Motor neuron (in vitro differentiated cells): Measurements from ENCODE around the gene CDC73. TPM values are rescaled to one million over a fixed set of nuclear protein-coding genes. Genes with fewer than 3 reads are reported as not detected.

Experiments used
- ATAC-seq, 8 experiments: fragments of 200-7000 bp; cut with Tn5 transposase; replicated peaks in 6 of 8; 2 replicates each; pipeline ENCODE4 v1.8.0; 2021; ENCODE audit warnings: mild to moderate bottlenecking in 8 of 8, moderate library complexity in 8 of 8
- H3K27ac ChIP-seq, 2 donors: fragments of 250-450 bp; sonication (Bioruptor Pico); 2 replicates each; pipeline ENCODE4 v1.9.0; 2021; ENCODE audit warnings: antibody characterized with exemption in 2 of 2, mild to moderate bottlenecking in 2 of 2, moderate library complexity in 1 of 2
- H3K4me1 ChIP-seq, 2 donors: fragments of 250-450 bp; sonication (Bioruptor Pico); replicated peaks in 1 of 2; 2 replicates each; pipeline ENCODE4 v1.6.1; 2021; ENCODE audit warnings: antibody characterized with exemption in 2 of 2, mild to moderate bottlenecking in 2 of 2, moderate library complexity in 1 of 2
- H3K4me3 ChIP-seq, 5 donors: fragments of 250-450 bp; sonication (Bioruptor Pico); 2 replicates each; pipeline ENCODE4 v1.9.0; 2021; ENCODE audit warnings: antibody characterized with exemption in 5 of 5, mild to moderate bottlenecking in 5 of 5, moderate library complexity in 4 of 5
- WGBS, 10 experiments: fragments of 450-650 bp; shearing (Covaris generic); methylation state at CpG; one replicate each; pipeline ENCODE4 v1.0.0; 2022; 5-methylcytosine and 5-hydroxymethylcytosine counted together
- in situ Hi-C, 9 experiments: fragments of 400-800 bp; cut with MboI; loops; one replicate each; pipeline ENCODE4 v1.15.0; 2021; ENCODE audit warnings: low sequenced_read_pairs in 9 of 9, low pct_unique_long_range_greater_than_20kb in 2 of 9; ENCODE audit not compliant: unreplicated experiment in 9 of 9
- total RNA-seq, 8 experiments: library from RNA; unstranded; fragments of 300-600 nt; gene quantifications; 2 replicates each; pipeline versions ENCODE4 v1.2.3 to v1.2.4, GENCODE V29; 2022

The CDC73 gene
- total RNA-seq, 8 experiments from 2014 or later = 18.6 to 44.8 (median 26.3) TPM

GRCh38 chr1:193156117-193156821 lies 34.4 kb downstream of the CDC73 start:
- Histone ChIP-seq H3K27ac (no peak overlapping the region), H3K4me3 (no peak overlapping the region), H3K4me1 (no peaks in the 10 kb centered on the region)
- WGBS, 10 experiments = 60 to 100% (median 91%) methylated on average over 1 to 3 of the region's 3 CpGs
- ATAC-seq = no peak
- in situ Hi-C loops = no loop called here

GRCh38 chr1:193156822-193157142 lies 35.0 kb downstream of the CDC73 start:
- no peaks in the 10 kb centered on the region for H3K4me1 ChIP-seq
- in situ Hi-C loops = no loop called here
- no peak overlapping the region for H3K27ac ChIP-seq
- no peak overlapping the region for H3K4me3 ChIP-seq
- 21 to 100% (median 88%) methylated on average over 2 to 3 of the region's 3 CpGs; no CpG with 5 or more reads in 3 of the 10 experiments for WGBS, 10 experiments
- no peak for ATAC-seq

DNA sequence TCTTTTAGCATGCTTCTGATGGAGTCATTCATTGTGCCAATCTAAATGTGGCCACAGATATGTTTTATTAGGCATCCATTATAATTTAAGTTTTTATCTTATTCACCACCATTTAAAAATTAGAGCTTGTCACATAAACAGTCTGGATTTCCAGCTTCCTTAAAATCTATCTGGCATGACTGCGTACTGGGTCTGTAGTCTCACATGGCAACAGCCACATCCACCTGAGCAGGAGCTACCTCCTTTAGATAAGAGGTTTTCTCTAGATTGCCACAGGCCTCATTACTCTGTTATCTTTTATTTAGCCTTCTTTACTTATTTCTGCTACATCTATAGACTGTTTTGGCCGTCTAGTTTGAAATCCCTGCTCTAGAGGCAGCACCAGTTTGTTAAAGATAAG lies 35.5 kb downstream of the CDC73 start:
- Histone ChIP-seq H3K4me3 (no peak overlapping the region), H3K4me1 (no peaks in the 10 kb centered on the region), H3K27ac (no peak overlapping the region)
- ATAC-seq = no peak
- 83 to 100% (median 92%) methylated on average over 1 to 2 of the region's 2 CpGs; no CpG with 5 or more reads in 2 of the 10 experiments for WGBS, 10 experiments
- in situ Hi-C loops = no loop called here

DNA sequence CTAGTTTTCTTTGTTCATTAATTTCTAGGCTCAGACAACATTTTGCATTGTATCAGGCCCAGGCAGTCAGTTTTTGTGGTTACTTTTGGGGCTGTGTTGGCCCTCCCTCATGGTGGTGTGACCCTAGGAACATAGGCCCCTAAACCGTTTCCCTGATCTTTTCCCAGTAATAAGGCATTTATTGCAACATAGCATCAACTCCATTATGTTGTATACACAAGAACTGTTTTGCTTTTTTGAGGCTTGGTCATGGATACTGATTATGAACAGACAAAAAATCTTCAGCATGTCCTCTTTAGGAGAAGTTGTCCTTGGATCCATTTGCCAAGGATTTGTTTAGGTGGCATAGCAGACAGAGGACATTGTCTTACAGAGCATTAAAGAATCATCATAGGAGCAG lies 54.3 kb downstream of the CDC73 start:
- in situ Hi-C loops = no loop called here
- ATAC-seq = no peak

GRCh38 chr1:193176788-193177187 lies 55.0 kb downstream of the CDC73 start:
- Histone ChIP-seq H3K4me1 (peaks cover 0 to 18% of the 10 kb centered on the region in 2 donors), H3K4me3 (no peak overlapping the region), H3K27ac (no peak overlapping the region)
- in situ Hi-C loops = no loop called here
- ATAC-seq = no peak

More for the DNA sequence above, 54.3 kb downstream of the CDC73 start:
- H3K4me3 ChIP-seq = no peak overlapping the region
- peaks cover 0 to 12% of the 10 kb centered on the region in 2 donors for H3K4me1 ChIP-seq
- no peak overlapping the region for H3K27ac ChIP-seq
- 80 to 100% (median 92%) methylated on average over 1 of the region's 1 CpG; no CpG with 5 or more reads in 4 of the 10 experiments for WGBS, 10 experiments

- Histone ChIP-seq H3K27ac (no peak overlapping the region), H3K4me3 (no peak overlapping the region), H3K4me1 (peaks cover 0 to 25% of the 10 kb centered on the region in 2 donors)
- in situ Hi-C loops = no loop called here
- ATAC-seq = no peak
- WGBS, 10 experiments = 65 to 93% (median 85%) methylated on average over 2 to 4 of the region's 4 CpGs
Observed at GRCh38 chr1:193179094-193179493, 57.3 kb downstream of the CDC73 start.

- 0 to 81% (median 68%) methylated on average over 1 of the region's 1 CpG; no CpG with 5 or more reads in 4 of the 10 experiments for WGBS, 10 experiments
- peak overlapping the region in 2 of 5 donors; percentile 48 for H3K4me3 ChIP-seq
- H3K4me1 ChIP-seq = peaks cover 0 to 25% of the 10 kb centered on the region in 2 donors
- in situ Hi-C loops = no loop called here
- no peak overlapping the region for H3K27ac ChIP-seq
- ATAC-seq = no peak
Observed at GRCh38 chr1:193181536-193181935, 59.7 kb downstream of the CDC73 start.

DNA sequence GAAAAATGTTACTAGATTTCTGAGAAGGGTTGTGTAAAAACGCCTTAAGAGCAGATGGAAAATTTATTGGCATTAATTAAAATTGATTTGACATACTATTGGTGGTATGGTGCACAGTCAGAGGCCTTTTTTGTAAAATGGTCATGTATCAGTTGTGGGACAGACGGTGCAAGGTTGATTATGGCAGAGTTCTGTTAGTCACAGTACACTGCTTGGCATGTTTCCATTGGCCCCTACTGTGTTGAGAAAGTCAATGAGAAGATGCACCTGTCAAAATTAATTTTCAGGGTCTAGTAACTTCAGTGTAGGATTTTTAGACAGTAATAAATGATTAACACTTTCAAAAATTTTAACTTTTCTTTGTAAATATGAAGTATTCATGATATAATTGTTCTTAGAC lies 60.2 kb downstream of the CDC73 start:
- Histone ChIP-seq H3K4me1 (peaks cover 0 to 27% of the 10 kb centered on the region in 2 donors), H3K27ac (no peak overlapping the region), H3K4me3 (peak overlapping the region in 3 of 5 donors; percentile 44 to 48 (median 48))
- in situ Hi-C loops = no loop called here
- WGBS, 10 experiments = 20 to 88% (median 69%) methylated on average over 1 to 2 of the region's 2 CpGs; no CpG with 5 or more reads in 2 of the 10 experiments
- no peak for ATAC-seq

GRCh38 chr1:193183019-193183627 lies 61.3 kb downstream of the CDC73 start:
- in situ Hi-C loops = no loop called here
- ATAC-seq = peak in 5 of 8 experiments; percentile 19 to 47 (median 38)
- Histone ChIP-seq H3K4me1 (peaks cover 3 to 30% of the 10 kb centered on the region in 2 donors), H3K4me3 (peak overlapping the region; percentile 36 to 48 (median 45)), H3K27ac (no peak overlapping the region)
- WGBS, 10 experiments = 0 to 10% (median 0%) methylated on average over 1 to 2 of the region's 2 CpGs

- ATAC-seq = no peak
- Histone ChIP-seq H3K4me1 (peaks cover 3 to 28% of the 10 kb centered on the region in 2 donors), H3K27ac (no peak overlapping the region), H3K4me3 (peak overlapping the region; percentile 36 to 48 (median 45))
- in situ Hi-C loops = no loop called here
- 10 to 100% (median 73%) methylated on average over 1 of the region's 1 CpG; no CpG with 5 or more reads in 1 of the 10 experiments for WGBS, 10 experiments
Observed at GRCh38 chr1:193184776-193185175, 62.9 kb downstream of the CDC73 start.

GRCh38 chr1:193185211-193185610 lies 63.4 kb downstream of the CDC73 start:
- in situ Hi-C loops = no loop called here
- Histone ChIP-seq H3K4me1 (peaks cover 4 to 23% of the 10 kb centered on the region in 2 donors), H3K27ac (peak overlapping the region in 1 of 2 donors; percentile 57), H3K4me3 (peak overlapping the region; percentile 36 to 48 (median 45))
- ATAC-seq = no peak
- 0 to 50% (median 0%) methylated on average over 1 to 2 of the region's 2 CpGs for WGBS, 10 experiments

GRCh38 chr1:193185901-193186731 lies 64.3 kb downstream of the CDC73 start, which contains the start of gene B3GALT2:
Gene B3GALT2 (minus strand): TSS chr1:193186613. CDS start chr1:193181562, 5,051 bp downstream.
- 0 to 23% (median 13%) methylated on average over 5 to 13 of the region's 13 CpGs for WGBS, 10 experiments
- peak; percentile 64 to 94 (median 90) for ATAC-seq
- Histone ChIP-seq H3K27ac (peak within 1 kb of the TSS; percentile 57 to 72), H3K4me3 (peak within 1 kb of the TSS; percentile 36 to 48 (median 45)), H3K4me1 (peaks cover 8 to 19% of the 10 kb centered on the region in 2 donors)
- in situ Hi-C loops = no loop called here

DNA sequence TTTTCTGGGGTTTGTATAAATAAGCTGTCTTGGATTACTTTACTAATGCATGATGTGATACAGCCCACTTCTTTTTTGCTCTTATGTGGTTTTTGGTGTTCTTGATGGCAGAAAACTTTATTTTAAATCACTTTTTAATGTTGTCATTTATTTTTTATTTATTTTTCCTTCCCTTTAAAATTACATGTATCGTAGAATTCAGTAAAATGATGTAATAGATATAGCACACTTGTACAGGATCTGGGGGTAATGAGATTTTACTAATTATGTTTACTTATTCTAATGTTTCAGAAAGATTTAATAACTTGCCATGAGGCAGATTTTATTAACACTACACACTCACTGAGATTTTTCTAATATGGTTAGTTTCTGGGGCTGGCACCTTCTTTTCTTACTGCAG lies 65.3 kb downstream of the CDC73 start:
- no peak for ATAC-seq
- Histone ChIP-seq H3K4me3 (peak overlapping the region in 2 of 5 donors; percentile 10 to 48), H3K27ac (no peak overlapping the region), H3K4me1 (peaks cover 8 to 10% of the 10 kb centered on the region in 2 donors)
- 71 to 100% (median 94%) methylated on average over 1 of the region's 1 CpG for WGBS, 10 experiments
- in situ Hi-C loops = no loop called here
